Measurements from ENCODE around the gene RBMS1. TPM values are rescaled to one million over a fixed set of nuclear protein-coding genes. Genes with fewer than 3 reads are reported as not detected.

Gene RBMS1
- total and polyA plus RNA-seq, 4 donors: 49.5 to 215 (median 76.3) TPM

DNA sequence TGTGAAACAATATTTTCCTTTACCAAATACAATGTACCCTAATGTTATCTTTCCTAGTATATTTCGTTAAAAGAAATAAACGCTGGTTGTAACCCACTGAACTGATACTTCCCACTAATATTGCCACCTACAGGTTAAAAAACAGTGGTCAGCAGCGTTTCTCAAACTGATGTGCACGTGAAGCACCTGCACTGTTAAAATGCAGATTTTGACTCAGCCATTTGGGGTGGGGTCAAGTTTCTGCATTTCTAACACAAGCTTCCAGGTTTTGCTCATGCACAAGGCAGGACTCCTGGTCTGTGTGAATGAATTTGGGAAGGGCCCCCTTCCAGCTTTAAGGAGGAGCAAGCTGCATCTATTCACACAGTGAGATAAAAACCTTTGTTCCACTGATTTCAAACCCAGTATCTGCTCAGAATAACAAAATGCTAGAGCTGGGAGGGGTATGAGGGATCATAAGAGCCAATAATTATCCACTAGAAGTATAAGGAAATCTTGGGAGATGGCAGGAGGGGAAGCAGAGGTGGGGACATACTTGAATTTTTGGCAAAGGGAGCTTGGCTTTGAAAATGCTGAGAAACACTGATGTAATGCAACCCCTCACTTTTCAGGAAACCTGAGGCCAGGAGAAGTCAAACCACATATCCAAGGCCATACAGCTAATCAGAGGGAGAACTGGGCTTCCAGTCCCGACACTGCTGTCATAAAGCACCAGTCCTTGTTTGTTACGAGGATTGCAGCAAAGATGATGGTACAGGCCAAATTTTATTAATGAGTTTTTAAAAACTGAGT is 116.2 kb downstream of the RBMS1 start:
- DNase-seq: no peak
- 56 to 57% methylated on average over 6 of the region's 6 CpGs for WGBS, 2 donors
- Histone ChIP-seq H3K4me3 (no peak overlapping the region), H3K9ac (ENCODE audit: insufficient read depth in 1 of 2, low read length in 2 of 2) (no peak overlapping the region), H3K4me1 (ENCODE audit: control insufficient read depth in 5 of 5, insufficient read depth in 5 of 5, low read length in 5 of 5) (peaks cover 2 to 58% (median 31%) of the 10 kb centered on the region in 5 donors), H3K36me3 (ENCODE audit: control insufficient read depth in 4 of 4, insufficient read depth in 4 of 4, low read length in 4 of 4) (no peaks in the 10 kb centered on the region), H3K27ac (ENCODE audit: low read depth in 1 of 2, low read length in 1 of 2) (peak overlapping the region; percentile 70 to 73), H3K9me3 (ENCODE audit: control insufficient read depth in 4 of 4, insufficient read depth in 3 of 4, low read length in 3 of 4) (no peaks in the 10 kb centered on the region), H3K27me3 (ENCODE audit: control insufficient read depth in 3 of 3, insufficient read depth in 3 of 3, low read length in 2 of 3) (no peaks in the 10 kb centered on the region)
- ATAC-seq (ENCODE audit: insufficient read depth, low FRiP score): no peak
- no peak for TF ChIP-seq CTCF (IDR thresholded peaks at IDR 0.05; ENCODE audit: control extremely low read depth, extremely low read depth)

GRCh38 chr2:160376576-160376975 is 117.0 kb downstream of the RBMS1 start:
- peak overlapping the region; percentile 73 to 88 for H3K27ac ChIP-seq (ENCODE audit: low read depth in 1 of 2, low read length in 1 of 2)
- ATAC-seq (ENCODE audit: insufficient read depth, low FRiP score): no peak
- no peak for TF ChIP-seq CTCF (IDR thresholded peaks at IDR 0.05; ENCODE audit: control extremely low read depth, extremely low read depth)
- H3K9me3 ChIP-seq (ENCODE audit: control insufficient read depth in 4 of 4, insufficient read depth in 3 of 4, low read length in 3 of 4): no peaks in the 10 kb centered on the region
- no peaks in the 10 kb centered on the region for H3K36me3 ChIP-seq (ENCODE audit: control insufficient read depth in 4 of 4, insufficient read depth in 4 of 4, low read length in 4 of 4)
- H3K27me3 ChIP-seq (ENCODE audit: control insufficient read depth in 3 of 3, insufficient read depth in 3 of 3, low read length in 2 of 3): no peaks in the 10 kb centered on the region
- H3K4me3 ChIP-seq: no peak overlapping the region
- 56 to 61% methylated on average over 4 of the region's 4 CpGs for WGBS, 2 donors
- DNase-seq: no peak
- peaks cover 7 to 61% (median 34%) of the 10 kb centered on the region in 5 donors for H3K4me1 ChIP-seq (ENCODE audit: control insufficient read depth in 5 of 5, insufficient read depth in 5 of 5, low read length in 5 of 5)
- H3K9ac ChIP-seq (ENCODE audit: insufficient read depth in 1 of 2, low read length in 2 of 2): no peak overlapping the region

DNA sequence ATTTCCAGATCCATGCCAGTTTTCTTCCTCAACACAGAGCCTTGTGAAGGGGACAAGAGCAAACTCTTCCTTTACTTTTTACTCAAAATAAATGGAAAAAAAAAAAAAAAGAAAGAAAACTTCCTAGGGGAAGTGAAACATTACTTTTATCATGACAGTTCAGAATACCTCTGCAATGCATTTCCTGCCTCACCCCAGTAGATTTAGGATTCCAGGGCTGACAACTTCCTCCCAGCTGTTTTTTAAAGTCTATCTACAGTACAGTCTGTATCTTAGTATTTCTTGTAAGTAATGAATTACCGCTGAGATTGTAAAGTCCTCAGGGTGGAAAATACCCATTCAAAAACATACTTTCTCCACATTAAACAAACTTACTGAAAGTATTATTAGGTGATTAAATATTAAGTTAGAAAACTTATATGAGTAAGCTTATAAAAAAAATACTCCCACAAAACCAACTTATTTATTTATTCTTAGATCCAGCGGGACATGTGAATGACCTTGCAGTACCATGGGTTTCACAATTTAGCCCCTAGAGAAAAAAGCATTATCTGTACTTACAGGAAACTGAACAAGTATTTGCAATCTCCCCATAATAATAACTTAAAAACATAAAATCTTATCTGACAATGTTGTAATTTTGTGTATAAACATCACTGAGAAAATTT is 117.7 kb downstream of the RBMS1 start:
- TF ChIP-seq CTCF (IDR thresholded peaks at IDR 0.05; ENCODE audit: control extremely low read depth, extremely low read depth): no peak
- no peak overlapping the region for H3K4me3 ChIP-seq
- no peaks in the 10 kb centered on the region for H3K27me3 ChIP-seq (ENCODE audit: control insufficient read depth in 3 of 3, insufficient read depth in 3 of 3, low read length in 2 of 3)
- H3K9ac ChIP-seq (ENCODE audit: insufficient read depth in 1 of 2, low read length in 2 of 2): no peak overlapping the region
- peaks cover 10 to 61% (median 36%) of the 10 kb centered on the region in 5 donors for H3K4me1 ChIP-seq (ENCODE audit: control insufficient read depth in 5 of 5, insufficient read depth in 5 of 5, low read length in 5 of 5)
- 7 to 11% methylated on average over 2 of the region's 2 CpGs for WGBS, 2 donors
- ATAC-seq (ENCODE audit: insufficient read depth, low FRiP score) (no peak), DNase-seq (peak in 1 of 3 donors; percentile 46)
- no peaks in the 10 kb centered on the region for H3K9me3 ChIP-seq (ENCODE audit: control insufficient read depth in 4 of 4, insufficient read depth in 3 of 4, low read length in 3 of 4)
- peak overlapping the region in 1 of 2 donors; percentile 73 for H3K27ac ChIP-seq (ENCODE audit: low read depth in 1 of 2, low read length in 1 of 2)
- H3K36me3 ChIP-seq (ENCODE audit: control insufficient read depth in 4 of 4, insufficient read depth in 4 of 4, low read length in 4 of 4): no peaks in the 10 kb centered on the region

Measured in lung (tissue), 12 donors.